ENCODE results near the gene ACSS1. TPM values are rescaled to one million over a fixed set of nuclear protein-coding genes. Genes with fewer than 3 reads are reported as not detected.

Gene ACSS1
- total RNA-seq, 2 experiments from 2014 or later = 17.5 to 18.2 TPM

DNA sequence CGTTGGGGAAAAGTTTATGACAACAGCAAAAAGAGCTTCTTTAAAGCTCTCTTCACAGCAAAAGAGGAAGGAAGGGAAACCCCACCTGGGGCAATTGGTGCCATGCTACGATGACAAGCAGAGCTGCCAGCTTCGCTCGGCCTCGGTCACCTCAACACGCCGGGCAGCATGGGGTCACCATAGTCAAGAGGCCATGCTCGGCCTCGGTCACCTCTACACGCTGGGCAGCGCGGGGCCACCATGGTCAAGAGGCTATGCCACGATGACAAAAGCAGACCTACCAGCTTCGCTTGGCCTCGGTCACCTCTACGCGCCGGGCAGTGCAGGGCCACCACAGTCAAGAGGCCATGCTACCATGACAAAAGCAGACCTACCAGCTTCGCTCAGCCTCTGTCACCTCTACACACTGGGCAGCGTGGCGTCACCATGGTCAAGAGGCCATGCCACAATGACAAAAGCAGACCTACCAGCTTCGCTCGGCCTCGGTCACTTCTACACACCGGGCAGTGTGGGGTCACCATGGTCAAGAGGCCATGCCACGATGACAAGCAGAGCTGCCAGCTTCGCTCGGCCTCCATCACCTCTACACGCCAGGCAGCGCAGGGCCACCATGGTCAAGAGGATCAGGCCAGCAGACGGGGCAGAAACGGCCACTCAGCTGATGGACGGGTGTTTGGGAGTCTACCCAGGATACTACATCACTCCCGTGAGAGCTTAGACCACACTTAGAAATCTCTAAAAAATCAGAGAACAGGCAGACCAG lies 77.5 kb downstream of the ACSS1 start:
- peaks cover 74% of the 10 kb centered on the region for H3K36me3 Mint-ChIP-seq (ENCODE audit: low read depth)
- no peak overlapping the region for H3K4me3 Mint-ChIP-seq
- no peak for DNase-seq
- POLR2A ChIA-PET = interaction anchor here (1.1 kb wide), 1 partner anchor 26 kb away, joined by 4 read pairs; no protein-coding TSS in a partner anchor
- H3K4me1 Mint-ChIP-seq (ENCODE audit: low read depth) = peaks cover 35% of the 10 kb centered on the region
- TF ChIP-seq, protein P1, sequence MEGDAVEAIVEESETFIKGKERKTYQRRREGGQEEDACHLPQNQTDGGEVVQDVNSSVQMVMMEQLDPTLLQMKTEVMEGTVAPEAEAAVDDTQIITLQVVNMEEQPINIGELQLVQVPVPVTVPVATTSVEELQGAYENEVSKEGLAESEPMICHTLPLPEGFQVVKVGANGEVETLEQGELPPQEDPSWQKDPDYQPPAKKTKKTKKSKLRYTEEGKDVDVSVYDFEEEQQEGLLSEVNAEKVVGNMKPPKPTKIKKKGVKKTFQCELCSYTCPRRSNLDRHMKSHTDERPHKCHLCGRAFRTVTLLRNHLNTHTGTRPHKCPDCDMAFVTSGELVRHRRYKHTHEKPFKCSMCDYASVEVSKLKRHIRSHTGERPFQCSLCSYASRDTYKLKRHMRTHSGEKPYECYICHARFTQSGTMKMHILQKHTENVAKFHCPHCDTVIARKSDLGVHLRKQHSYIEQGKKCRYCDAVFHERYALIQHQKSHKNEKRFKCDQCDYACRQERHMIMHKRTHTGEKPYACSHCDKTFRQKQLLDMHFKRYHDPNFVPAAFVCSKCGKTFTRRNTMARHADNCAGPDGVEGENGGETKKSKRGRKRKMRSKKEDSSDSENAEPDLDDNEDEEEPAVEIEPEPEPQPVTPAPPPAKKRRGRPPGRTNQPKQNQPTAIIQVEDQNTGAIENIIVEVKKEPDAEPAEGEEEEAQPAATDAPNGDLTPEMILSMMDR (IDR thresholded peaks at IDR 0.05) = no peak
- CTCF ChIA-PET = interaction anchor here (0.9 kb wide), 1 partner anchor 49 kb away, joined by 4 read pairs; no protein-coding TSS in a partner anchor
- H3K27me3 Mint-ChIP-seq = no peaks in the 10 kb centered on the region
- H3K9me3 Mint-ChIP-seq = peaks cover 7% of the 10 kb centered on the region
- H3K27ac Mint-ChIP-seq = no peak overlapping the region
- intact Hi-C loops (cut with micrococcal nuclease) = no loop called here
- ATAC-seq = no peak

DNA sequence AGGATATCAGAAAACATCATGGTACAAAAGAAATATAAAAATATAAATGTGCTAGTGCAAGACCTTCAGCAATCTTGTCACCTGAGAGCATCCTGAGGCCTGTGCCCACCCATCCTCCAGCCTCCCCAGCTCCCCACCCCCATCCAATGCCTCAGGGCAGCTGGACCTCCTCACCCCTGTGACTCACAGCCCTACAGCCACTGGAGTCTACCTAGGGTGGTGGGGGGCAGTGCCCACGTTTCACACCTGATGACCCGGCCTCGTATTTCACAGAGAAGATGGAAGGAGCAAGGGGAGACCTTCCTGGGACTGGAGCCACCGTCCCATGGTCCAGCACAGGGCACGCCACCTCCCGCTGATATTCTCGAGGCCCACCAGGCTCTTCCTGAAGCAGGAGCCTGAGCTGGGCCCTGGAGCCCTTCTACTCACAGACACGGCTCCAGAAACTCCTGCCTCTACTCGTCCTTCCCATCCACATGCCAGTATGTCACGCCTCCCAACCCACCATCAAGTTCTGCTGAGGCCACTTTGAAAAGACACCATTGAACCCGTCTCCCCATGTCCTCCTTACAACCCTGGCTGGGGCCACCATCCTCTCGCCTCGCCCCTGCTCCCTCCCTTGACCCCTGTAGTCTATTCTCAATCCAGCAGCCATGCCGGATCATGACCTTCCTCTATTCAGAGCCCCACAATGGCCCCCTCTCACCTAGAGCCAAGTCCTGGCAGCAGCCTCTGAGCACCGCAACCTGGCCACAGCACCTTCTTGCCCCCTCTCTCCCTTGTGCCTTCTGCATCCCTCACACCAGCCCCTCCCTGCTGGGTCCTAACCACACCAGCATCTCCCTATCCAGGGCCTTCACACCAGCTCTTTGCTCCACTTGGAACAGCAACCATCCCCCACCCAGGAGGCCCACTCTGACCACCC lies 78.6 kb downstream of the ACSS1 start:
- H3K4me3 Mint-ChIP-seq = no peak overlapping the region
- H3K27ac Mint-ChIP-seq = no peak overlapping the region
- peaks cover 25% of the 10 kb centered on the region for H3K4me1 Mint-ChIP-seq (ENCODE audit: low read depth)
- TF ChIP-seq, protein P1 (IDR thresholded peaks at IDR 0.05) = no peak
- intact Hi-C loops (cut with micrococcal nuclease) = loop anchor here (10.0 kb wide), 1 partner anchor 64 kb away; no protein-coding TSS in a partner anchor
- ChIA-PET CTCF (interaction anchor here (1.5 kb wide), 1 partner anchor 13 kb away, joined by 4 read pairs; no protein-coding TSS in a partner anchor), POLR2A (interaction anchor here (1.0 kb wide), 1 partner anchor 25 kb away, joined by 3 read pairs; no protein-coding TSS in a partner anchor)
- no peaks in the 10 kb centered on the region for H3K27me3 Mint-ChIP-seq
- no peak for DNase-seq
- no peak for ATAC-seq
- H3K9me3 Mint-ChIP-seq = peaks cover 7% of the 10 kb centered on the region
- H3K36me3 Mint-ChIP-seq (ENCODE audit: low read depth) = peaks cover 79% of the 10 kb centered on the region

DNA sequence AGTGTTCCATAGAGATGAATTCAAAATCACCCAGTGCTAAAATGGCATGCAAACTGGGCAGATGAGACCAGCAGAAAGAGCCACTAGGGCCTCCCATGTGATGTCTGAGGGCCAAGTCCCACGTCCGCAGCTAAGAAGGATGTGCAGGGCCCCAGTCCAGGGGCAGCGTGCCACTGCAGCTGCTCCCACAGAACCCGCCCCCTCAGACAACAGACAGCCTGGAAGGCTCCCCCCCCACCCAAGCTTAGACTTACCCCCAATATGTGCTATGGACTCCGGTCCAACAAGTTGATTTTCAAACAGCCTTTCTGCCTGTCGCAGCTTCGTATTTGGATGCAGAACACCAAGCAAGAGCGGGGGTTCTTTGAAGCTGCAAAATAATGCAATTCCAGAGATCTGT lies 79.4 kb downstream of the ACSS1 start:
- ATAC-seq = no peak
- Mint-ChIP-seq H3K27me3 (no peaks in the 10 kb centered on the region), H3K4me3 (no peak overlapping the region), H3K9me3 (peaks cover 7% of the 10 kb centered on the region), H3K36me3 (ENCODE audit: low read depth) (peaks cover 80% of the 10 kb centered on the region), H3K27ac (no peak overlapping the region), H3K4me1 (ENCODE audit: low read depth) (peaks cover 25% of the 10 kb centered on the region)
- intact Hi-C loops (cut with micrococcal nuclease) = loop anchor here (10.0 kb wide), 1 partner anchor 64 kb away; no protein-coding TSS in a partner anchor
- no peak for DNase-seq
- CTCF ChIA-PET = interaction anchor here (1.5 to 1.7 kb wide), 2 partner anchors 13 to 17 kb away, joined by 4 read pairs; no protein-coding TSS in a partner anchor
- TF ChIP-seq, protein P1 (IDR thresholded peaks at IDR 0.05) = no peak
- POLR2A ChIA-PET = interaction anchor here (1.0 kb wide), 1 partner anchor 24 kb away, joined by 3 read pairs; no protein-coding TSS in a partner anchor

DNA sequence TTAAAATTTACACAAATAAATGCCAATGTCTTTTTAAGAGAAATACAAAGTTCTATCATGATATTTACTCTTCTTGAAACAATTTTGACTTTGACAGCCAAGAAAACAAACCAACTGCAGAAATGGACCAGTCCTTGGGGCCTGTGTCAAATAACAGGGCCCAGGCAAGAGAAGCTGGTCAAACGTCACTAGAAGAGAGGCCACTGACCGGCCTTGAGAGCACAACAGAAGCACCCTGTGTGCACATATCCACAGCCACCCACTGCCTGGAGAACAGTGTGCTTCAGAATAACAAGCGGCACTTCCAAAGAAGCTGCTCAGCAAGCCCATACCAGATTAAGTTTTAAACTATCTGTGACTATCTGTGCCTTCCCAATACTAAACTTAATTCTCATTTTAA lies 80.1 kb downstream of the ACSS1 start:
- peaks cover 24% of the 10 kb centered on the region for H3K4me1 Mint-ChIP-seq (ENCODE audit: low read depth)
- intact Hi-C loops (cut with micrococcal nuclease) = loop anchor here (10.0 kb wide), 1 partner anchor 63 kb away; no protein-coding TSS in a partner anchor
- H3K4me3 Mint-ChIP-seq = no peak overlapping the region
- ChIA-PET CTCF (interaction anchor here (0.5 to 1.7 kb wide), 5 partner anchors 14 to 273 kb away, joined by 3 to 4 read pairs (median 3); no protein-coding TSS in a partner anchor), POLR2A (interaction anchor here (0.7 kb wide), 1 partner anchor 24 kb away, joined by 3 read pairs; no protein-coding TSS in a partner anchor)
- H3K27ac Mint-ChIP-seq = no peak overlapping the region
- no peaks in the 10 kb centered on the region for H3K27me3 Mint-ChIP-seq
- DNase-seq = no peak
- H3K9me3 Mint-ChIP-seq = peaks cover 7% of the 10 kb centered on the region
- H3K36me3 Mint-ChIP-seq (ENCODE audit: low read depth) = peaks cover 80% of the 10 kb centered on the region
- ATAC-seq = no peak
- TF ChIP-seq, protein P1 (IDR thresholded peaks at IDR 0.05) = no peak

All from activated CD8-positive, alpha-beta T cell treated with anti-CD3 and anti-CD28 coated beads for 36 hours (primary cell).